GM21390 (cell line): ENCODE data around the gene PRKCD.

ENCODE experiments used
- ATAC-seq: cut with Tn5 transposase; IDR thresholded peaks from one replicate; pipeline ENCODE4 v1.9.1; 2021; ENCODE audit not compliant: unreplicated experiment

Gene PRKCD

GRCh38 chr3:53169832-53170324, 8.9 kb downstream of the PRKCD start:
- ATAC-seq: no peak

- ATAC-seq: no peak
Observed at GRCh38 chr3:53170325-53171063, 9.5 kb downstream of the PRKCD start.

GRCh38 chr3:53171064-53171418, 10.0 kb downstream of the PRKCD start:
- no peak for ATAC-seq

- ATAC-seq: no peak
Observed at GRCh38 chr3:53171827-53172505, 11.0 kb downstream of the PRKCD start.

GRCh38 chr3:53173107-53173506, 12.1 kb downstream of the PRKCD start:
- ATAC-seq: no peak

- peak; percentile 67 for ATAC-seq
Observed at GRCh38 chr3:53174346-53175250, 13.6 kb downstream of the PRKCD start.

- ATAC-seq: no peak
Observed at GRCh38 chr3:53175613-53176540, 14.9 kb downstream of the PRKCD start.

- no peak for ATAC-seq
Observed at GRCh38 chr3:53178246-53178645, 17.2 kb downstream of the PRKCD start.

GRCh38 chr3:53179580-53179979, 18.6 kb downstream of the PRKCD start:
- ATAC-seq: no peak

- peak; percentile 94 for ATAC-seq
Observed at GRCh38 chr3:53180305-53181023, 19.5 kb downstream of the PRKCD start.

GRCh38 chr3:53181024-53181371, 20.0 kb downstream of the PRKCD start:
- ATAC-seq: peak; percentile 17

- no peak for ATAC-seq
Observed at GRCh38 chr3:53181528-53181927, 20.5 kb downstream of the PRKCD start.

- ATAC-seq: no peak
Observed at GRCh38 chr3:53182764-53183355, 21.9 kb downstream of the PRKCD start.

- no peak for ATAC-seq
Observed at GRCh38 chr3:53183514-53183913, 22.5 kb downstream of the PRKCD start.

GRCh38 chr3:53184701-53185100, 23.7 kb downstream of the PRKCD start:
- no peak for ATAC-seq

GRCh38 chr3:53185761-53186465, 24.9 kb downstream of the PRKCD start:
- no peak for ATAC-seq

- no peak for ATAC-seq
Observed at GRCh38 chr3:53186726-53187125, 25.7 kb downstream of the PRKCD start.

GRCh38 chr3:53187430-53187829, 26.4 kb downstream of the PRKCD start:
- ATAC-seq: no peak

- no peak for ATAC-seq
Observed at GRCh38 chr3:53188136-53188685, 27.2 kb downstream of the PRKCD start.
